T-cell (primary cell): ENCODE measurements around the gene HRH1. TPM values are rescaled to one million over a fixed set of nuclear protein-coding genes. Genes with fewer than 3 reads are reported as not detected.
"Not testable (repeated sequence)": the region's sequence is repeated elsewhere in the genome, so short reads cannot be mapped to it uniquely, and the experiment has no call there.

ENCODE experiments used
- ATAC-seq, 4 experiments: fragments of 200-7000 bp in 3 of 4; fragments of 150-1000 bp in 1 of 4; cut with Tn5 transposase; replicated peaks in 1 of 4; 1 replicate in 3 of 4; 2 replicates in 1 of 4; pipeline ENCODE4 v1.10.0; 2021; ENCODE audit warnings: moderate library complexity in 3 of 4, mild to moderate bottlenecking in 2 of 4, moderate number of reproducible peaks in 1 of 4
- CTCF ChIA-PET, 2 donors: fragments of 300-600 bp; sonication (Branson Sonifier 250); formaldehyde crosslinking; loops; one replicate each; lab custom pipeline; 2022; ENCODE audit warnings: antibody characterized with exemption in 2 of 2; lab: Charles Lee
- POLR2A ChIA-PET, 2 donors: fragments of 300-600 bp; sonication (Branson Sonifier 250); formaldehyde crosslinking; loops; one replicate each; lab custom pipeline; 2022; ENCODE audit warnings: antibody characterized with exemption in 2 of 2; lab: Charles Lee
- DNase-seq, 35 experiments: peaks; one replicate each; pipeline versions ENCODE4 v3.0.0 to v3.0.0-alpha.2; 2013 to 2023
- H3K27ac ChIP-seq: one replicate; pipeline ENCODE4 v1.5.1; 2013; ENCODE audit warnings: low read length
- H3K27me3 ChIP-seq, 2 experiments: replicated peaks in 1 of 2; 1 replicate in 1 of 2; 2 replicates in 1 of 2; pipeline versions ENCODE4 v1.6.1 to v1.7.0; 2013; ENCODE audit warnings: low read length in 1 of 2, mixed read lengths in 1 of 2; ENCODE audit not compliant: control insufficient read depth in 2 of 2, insufficient read depth in 2 of 2; ENCODE audit errors: extremely low read depth in 1 of 2
- H3K36me3 ChIP-seq, 2 donors: 1 replicate in 1 of 2; 2 replicates in 1 of 2; pipeline versions ENCODE4 v1.6.1 to v1.7.0; 2013; ENCODE audit warnings: low read length in 1 of 2; ENCODE audit not compliant: control insufficient read depth in 2 of 2, insufficient read depth in 1 of 2; ENCODE audit errors: extremely low read depth in 1 of 2
- H3K4me1 ChIP-seq, 2 experiments: 1 replicate in 1 of 2; 2 replicates in 1 of 2; pipeline versions ENCODE4 v1.6.1 to v1.7.0; 2013; ENCODE audit warnings: low read length in 2 of 2, mixed read lengths in 1 of 2; ENCODE audit not compliant: insufficient read depth in 2 of 2, control insufficient read depth in 1 of 2; ENCODE audit errors: extremely low read depth in 1 of 2
- H3K4me3 ChIP-seq, 2 donors: 1 replicate in 1 of 2; 2 replicates in 1 of 2; pipeline versions ENCODE4 v1.5.1 to v1.7.0; 2013; ENCODE audit warnings: mild to moderate bottlenecking in 2 of 2, low read length in 1 of 2, moderate library complexity in 1 of 2; ENCODE audit not compliant: control insufficient read depth in 1 of 2; ENCODE audit errors: extremely low read depth in 1 of 2
- H3K9me3 ChIP-seq: 2 replicates; pipeline ENCODE4 v1.7.0; 2013
- H3K27ac Mint-ChIP-seq, 2 donors: one replicate each; pipeline ENCODE4 v1.8.0; 2020 to 2021; ENCODE audit warnings: mild to moderate bottlenecking in 2 of 2, mixed read lengths in 2 of 2
- H3K27me3 Mint-ChIP-seq, 2 donors: one replicate each; pipeline ENCODE4 v1.8.0; 2021 to 2022; ENCODE audit warnings: mixed read lengths in 2 of 2
- H3K36me3 Mint-ChIP-seq: one replicate; pipeline ENCODE4 v1.8.0; 2021; ENCODE audit warnings: mixed read lengths
- H3K4me1 Mint-ChIP-seq, 3 donors: one replicate each; pipeline ENCODE4 v1.8.0; 2020 to 2022; ENCODE audit warnings: mixed read lengths in 3 of 3, mild to moderate bottlenecking in 1 of 3
- H3K4me3 Mint-ChIP-seq, 3 donors: one replicate each; pipeline ENCODE4 v1.8.0; 2020 to 2022; ENCODE audit warnings: mild to moderate bottlenecking in 3 of 3, mixed read lengths in 3 of 3, moderate library complexity in 3 of 3
- H3K9me3 Mint-ChIP-seq, 3 donors: one replicate each; pipeline ENCODE4 v1.8.0; 2020 to 2022; ENCODE audit warnings: mixed read lengths in 3 of 3
- WGBS: methylation state at CpG from one replicate; pipeline ENCODE4 v1.1.5; 2013; ENCODE audit warnings: missing lambda C conversion rate; ENCODE audit not compliant: insufficient coverage; 5-methylcytosine and 5-hydroxymethylcytosine counted together
- total RNA-seq, 35 experiments: library from RNA in 6 of 35; stranded (reverse) in 6 of 35; fragments of 120-200 nt in 1 of 35; gene quantifications; one replicate each; pipeline versions ENCODE4 v1.2.1 to v1.2.4 and lab custom pipeline; 2013 to 2026

HRH1 gene
- total RNA-seq, 5 donors from 2014 or later (not counting 1 experiment from before 2014, with no cell fraction given): 0.19 to 2.0 (median 0.46) TPM; not detected in 2

- H3K4me1 Mint-ChIP-seq, H3K27me3 Mint-ChIP-seq, H3K36me3 Mint-ChIP-seq, H3K9me3 Mint-ChIP-seq, H3K4me3 ChIP-seq, H3K9me3 ChIP-seq, ATAC-seq, CTCF ChIA-PET, DNase-seq, H3K4me3 Mint-ChIP-seq, H3K4me1 ChIP-seq, H3K36me3 ChIP-seq, H3K27ac Mint-ChIP-seq, POLR2A ChIA-PET, H3K27ac ChIP-seq: not testable (repeated sequence)
- H3K27me3 ChIP-seq: peaks cover 0 to 10% of the 10 kb centered on the region in 2 experiments
- no CpG with 5 or more reads among the region's 7 CpGs for WGBS
Measured at GRCh38 chr3:11131886-11132285, 22.4 kb upstream of the HRH1 start.

DNA sequence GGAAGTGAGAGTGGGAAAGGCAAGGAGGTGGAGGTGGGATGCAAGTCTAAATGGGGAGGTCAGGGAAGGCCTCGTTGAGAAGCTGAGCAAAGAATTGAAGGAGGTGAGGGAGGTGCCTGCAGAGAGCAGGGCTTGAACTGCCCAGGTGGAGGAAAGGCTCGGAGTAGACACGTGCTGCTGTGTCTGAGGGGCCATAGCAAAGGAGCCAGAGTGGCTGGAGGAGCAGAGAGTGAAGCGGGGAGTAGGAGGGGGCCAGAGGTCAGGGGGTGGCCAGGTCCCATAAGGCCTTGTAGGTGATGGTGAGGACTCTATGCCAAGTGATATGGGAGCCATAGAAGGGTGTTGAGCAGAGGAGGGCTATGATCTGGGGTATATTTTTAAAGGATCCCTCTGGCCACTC is 21.4 kb upstream of the HRH1 start:
- H3K27me3 ChIP-seq: peaks cover 0 to 7% of the 10 kb centered on the region in 2 experiments
- POLR2A ChIA-PET: no interaction called here
- no peaks in the 10 kb centered on the region for H3K4me1 Mint-ChIP-seq
- H3K9me3 ChIP-seq: no peaks in the 10 kb centered on the region
- WGBS: 62% methylated on average over 4 of the region's 4 CpGs
- no peaks in the 10 kb centered on the region for H3K4me1 ChIP-seq
- no peak for DNase-seq
- no peak overlapping the region for H3K27ac Mint-ChIP-seq
- no peak overlapping the region for H3K4me3 ChIP-seq
- CTCF ChIA-PET: no interaction called here
- H3K27me3 Mint-ChIP-seq: peaks cover 0 to 3% of the 10 kb centered on the region in 2 donors
- no peak overlapping the region for H3K4me3 Mint-ChIP-seq
- no peaks in the 10 kb centered on the region for H3K9me3 Mint-ChIP-seq
- no peaks in the 10 kb centered on the region for H3K36me3 Mint-ChIP-seq
- H3K36me3 ChIP-seq: no peaks in the 10 kb centered on the region
- no peak for ATAC-seq
- H3K27ac ChIP-seq: no peak overlapping the region

GRCh38 chr3:11134794-11135193 is 19.5 kb upstream of the HRH1 start:
- Histone ChIP-seq H3K4me1 (no peaks in the 10 kb centered on the region), H3K4me3 (no peak overlapping the region), H3K9me3 (no peaks in the 10 kb centered on the region), H3K36me3 (no peaks in the 10 kb centered on the region), H3K27ac (no peak overlapping the region), H3K27me3 (peaks cover 0 to 7% of the 10 kb centered on the region in 2 experiments)
- Mint-ChIP-seq H3K36me3 (no peaks in the 10 kb centered on the region), H3K27ac (no peak overlapping the region), H3K9me3 (no peaks in the 10 kb centered on the region), H3K4me3 (no peak overlapping the region), H3K27me3 (peaks cover 0 to 3% of the 10 kb centered on the region in 2 donors), H3K4me1 (peaks cover 0 to 1% (median 0%) of the 10 kb centered on the region in 3 donors)
- WGBS: 67% methylated on average over 2 of the region's 2 CpGs
- ChIA-PET POLR2A (interaction anchor here in 1 of 2 donors (0.7 kb wide), 1 partner anchor 399 kb away, joined by 3 read pairs; no protein-coding TSS in a partner anchor), CTCF (no interaction called here)
- ATAC-seq (no peak), DNase-seq (no peak)

DNA sequence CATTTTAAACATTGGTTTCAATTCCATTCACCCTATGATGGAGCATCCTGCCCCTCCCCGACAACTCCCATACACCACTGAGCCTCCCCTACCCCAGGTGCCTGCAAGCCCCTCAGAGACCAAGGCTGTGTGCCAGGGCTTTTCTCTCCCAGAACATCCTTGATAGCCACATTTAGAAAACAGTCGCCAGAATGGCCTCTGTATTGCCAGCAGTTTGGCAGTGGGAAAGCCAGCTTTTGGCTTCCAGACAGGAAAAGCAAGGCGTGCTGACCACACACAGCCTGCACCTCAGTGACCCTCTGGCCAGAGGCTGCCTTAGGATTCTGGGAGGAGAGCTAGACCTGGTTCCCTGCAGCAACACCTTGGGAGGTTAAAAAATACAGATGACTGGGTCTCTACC is 18.2 kb upstream of the HRH1 start:
- Mint-ChIP-seq H3K9me3 (no peaks in the 10 kb centered on the region), H3K4me1 (peaks cover 6 to 8% (median 8%) of the 10 kb centered on the region in 3 donors), H3K36me3 (no peaks in the 10 kb centered on the region), H3K27ac (no peak overlapping the region), H3K27me3 (peaks cover 9% of the 10 kb centered on the region in 2 donors), H3K4me3 (no peak overlapping the region)
- CTCF ChIA-PET: no interaction called here
- H3K27me3 ChIP-seq: peaks cover 0 to 13% of the 10 kb centered on the region in 2 experiments
- H3K4me3 ChIP-seq: no peak overlapping the region
- no peaks in the 10 kb centered on the region for H3K4me1 ChIP-seq
- POLR2A ChIA-PET: no interaction called here
- DNase-seq: no peak
- ATAC-seq: no peak
- no peaks in the 10 kb centered on the region for H3K36me3 ChIP-seq
- H3K27ac ChIP-seq: no peak overlapping the region
- H3K9me3 ChIP-seq: no peaks in the 10 kb centered on the region
- WGBS: 83% methylated on average over 3 of the region's 3 CpGs

DNA sequence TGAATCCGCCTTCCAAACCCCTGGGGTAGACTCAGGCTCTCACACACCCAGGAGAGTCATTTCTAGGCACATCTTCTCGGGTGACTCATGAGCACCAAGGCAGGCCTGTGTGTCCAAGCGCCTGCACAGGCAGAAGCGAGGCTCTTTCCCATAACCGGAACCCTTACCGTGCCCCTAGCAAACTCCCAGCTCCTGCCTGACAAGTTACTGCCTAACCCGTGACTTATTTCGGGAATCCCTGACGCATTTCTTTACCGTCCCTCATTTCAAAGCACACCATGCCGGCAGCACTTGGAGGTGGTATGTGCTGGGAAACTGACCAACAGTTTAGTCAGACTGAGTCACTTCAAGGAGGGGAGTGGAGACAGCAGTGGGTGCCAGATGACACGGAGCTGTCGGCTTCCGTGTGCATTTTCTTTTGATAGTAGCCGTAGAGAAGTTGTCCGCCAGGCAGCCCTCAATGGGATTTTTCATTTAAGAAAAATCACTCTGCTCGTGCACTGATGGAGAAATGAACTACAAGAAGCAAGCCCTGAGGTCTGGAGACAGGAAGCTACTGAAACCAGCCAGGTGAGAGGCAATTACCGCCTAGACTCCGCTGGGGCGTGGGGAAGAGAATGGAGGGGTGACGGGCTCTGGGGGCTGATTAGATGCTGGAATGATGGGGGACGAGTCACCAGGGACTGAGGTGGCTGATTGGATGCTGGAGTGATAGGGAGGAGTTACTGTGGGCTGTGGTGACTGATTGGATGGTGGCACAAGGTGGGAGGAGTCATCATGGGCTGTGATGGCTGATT is 17.3 kb upstream of the HRH1 start:
- no peaks in the 10 kb centered on the region for H3K9me3 ChIP-seq
- H3K36me3 ChIP-seq: no peaks in the 10 kb centered on the region
- H3K4me3 Mint-ChIP-seq: no peak overlapping the region
- H3K4me3 ChIP-seq: no peak overlapping the region
- ChIA-PET POLR2A (no interaction called here), CTCF (no interaction called here)
- no peaks in the 10 kb centered on the region for H3K9me3 Mint-ChIP-seq
- H3K4me1 ChIP-seq: no peaks in the 10 kb centered on the region
- H3K27ac Mint-ChIP-seq: no peak overlapping the region
- H3K27ac ChIP-seq: no peak overlapping the region
- no peak for DNase-seq
- H3K27me3 Mint-ChIP-seq: peaks cover 9 to 12% of the 10 kb centered on the region in 2 donors
- peaks cover 6 to 8% (median 8%) of the 10 kb centered on the region in 3 donors for H3K4me1 Mint-ChIP-seq
- no peaks in the 10 kb centered on the region for H3K36me3 Mint-ChIP-seq
- no peak for ATAC-seq
- 89% methylated on average over 20 of the region's 22 CpGs for WGBS
- peaks cover 0 to 11% of the 10 kb centered on the region in 2 experiments for H3K27me3 ChIP-seq

DNA sequence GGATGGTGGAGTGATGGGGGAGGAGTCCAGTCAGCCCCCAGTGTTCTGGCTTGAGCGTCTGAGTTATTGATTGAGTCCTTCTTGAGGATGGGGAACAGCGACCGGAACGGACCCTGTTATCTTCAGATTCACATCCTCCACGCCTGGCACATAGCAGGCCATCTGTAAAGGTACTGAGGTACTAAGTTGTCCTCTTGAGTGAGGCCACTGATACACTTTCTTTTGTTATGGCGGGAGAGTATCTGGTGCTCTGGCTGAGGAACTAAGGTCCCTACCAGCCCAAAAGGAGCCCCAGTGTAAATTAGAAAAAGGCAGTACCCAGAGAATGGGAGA is 16.7 kb upstream of the HRH1 start:
- Histone ChIP-seq H3K27me3 (peaks cover 0 to 11% of the 10 kb centered on the region in 2 experiments), H3K27ac (no peak overlapping the region), H3K4me3 (no peak overlapping the region), H3K4me1 (no peaks in the 10 kb centered on the region), H3K9me3 (no peaks in the 10 kb centered on the region), H3K36me3 (no peaks in the 10 kb centered on the region)
- WGBS: no CpG with 5 or more reads among the region's 6 CpGs
- Mint-ChIP-seq H3K4me1 (peaks cover 6 to 8% (median 8%) of the 10 kb centered on the region in 3 donors), H3K27ac (no peak overlapping the region), H3K27me3 (peaks cover 11 to 12% of the 10 kb centered on the region in 2 donors), H3K36me3 (no peaks in the 10 kb centered on the region), H3K4me3 (no peak overlapping the region), H3K9me3 (no peaks in the 10 kb centered on the region)
- POLR2A ChIA-PET: no interaction called here
- ATAC-seq (no peak), DNase-seq (no peak)
- CTCF ChIA-PET: no interaction called here
